Keratinocyte (primary cell): ENCODE data around the gene SRXN1. TPM values are rescaled to one million over a fixed set of nuclear protein-coding genes. Genes with fewer than 3 reads are reported as not detected.

ENCODE experiments used
- DNase-seq: peaks from one replicate; pipeline ENCODE4 v3.0.0-alpha.2; 2011; ENCODE audit warnings: low read depth, missing footprints, low spot score
- FAIRE-seq: peaks from 2 replicates; lab custom pipeline; 2011; peaks lifted over from hg19 to GRCh38; lab: Jason Lieb, UNC
- H2AFZ ChIP-seq: 2 replicates; pipeline ENCODE4 v1.6.0; 2012; ENCODE audit warnings: low read length, control low read depth, inconsistent platforms; ENCODE audit not compliant: control insufficient read depth
- H3K27ac ChIP-seq: 2 replicates; pipeline ENCODE4 v1.5.1; 2011; ENCODE audit warnings: low read length; ENCODE audit not compliant: control insufficient read depth, insufficient read depth
- H3K27me3 ChIP-seq: 3 replicates; pipeline ENCODE4 v1.6.0; 2011; ENCODE audit warnings: low read length; ENCODE audit not compliant: control insufficient read depth, insufficient read depth; ENCODE audit errors: extremely low read depth
- H3K36me3 ChIP-seq, 2 experiments: 2 replicates in 1 of 2; 3 replicates in 1 of 2; pipeline ENCODE4 v1.5.1; 2011; ENCODE audit warnings: low read length in 2 of 2, mild to moderate bottlenecking in 1 of 2; ENCODE audit not compliant: control insufficient read depth in 2 of 2, insufficient read depth in 2 of 2; ENCODE audit errors: extremely low read depth in 1 of 2
- H3K4me1 ChIP-seq: 3 replicates; pipeline ENCODE4 v1.5.1; 2011; ENCODE audit warnings: low read length; ENCODE audit not compliant: control insufficient read depth, insufficient read depth; ENCODE audit errors: extremely low read depth
- H3K4me2 ChIP-seq: 3 replicates; pipeline ENCODE4 v1.6.0; 2011; ENCODE audit warnings: low read depth, low read length; ENCODE audit not compliant: control insufficient read depth, insufficient read depth; ENCODE audit errors: extremely low read depth
- H3K4me3 ChIP-seq, 3 experiments: fragments of 200-600 bp in 1 of 3; sonication (generic) in 1 of 3; 2 replicates in 2 of 3; 3 replicates in 1 of 3; pipeline ENCODE4 v1.5.1; 2011 to 2016; ENCODE audit warnings: low read length in 3 of 3, mild to moderate bottlenecking in 3 of 3, control low read depth in 2 of 3, inconsistent platforms in 1 of 3, low read depth in 1 of 3, mixed read lengths in 1 of 3, mixed run types in 1 of 3, moderate library complexity in 1 of 3; ENCODE audit not compliant: control insufficient read depth in 2 of 3, insufficient read depth in 2 of 3; ENCODE audit errors: extremely low read depth in 1 of 3
- H3K79me2 ChIP-seq: 2 replicates; pipeline ENCODE4 v1.6.0; 2012; ENCODE audit warnings: low read length; ENCODE audit not compliant: control insufficient read depth, insufficient read depth
- H3K9ac ChIP-seq: 3 replicates; pipeline ENCODE4 v1.6.0; 2011; ENCODE audit warnings: low read length; ENCODE audit not compliant: control insufficient read depth, insufficient read depth; ENCODE audit errors: extremely low read depth
- H3K9me1 ChIP-seq: 3 replicates; pipeline ENCODE4 v1.6.0; 2011; ENCODE audit warnings: low read length; ENCODE audit not compliant: control insufficient read depth, insufficient read depth; ENCODE audit errors: extremely low read depth
- H3K9me3 ChIP-seq: 2 replicates; pipeline ENCODE4 v1.5.1; 2012; ENCODE audit warnings: low read depth, low read length; ENCODE audit not compliant: control insufficient read depth
- H4K20me1 ChIP-seq: 3 replicates; pipeline ENCODE4 v1.6.0; 2011; ENCODE audit warnings: low read length; ENCODE audit not compliant: control insufficient read depth, insufficient read depth; ENCODE audit errors: extremely low read depth
- EZH2 ChIP-seq: IDR thresholded peaks from one replicate; pipeline ENCODE4 v1.6.1; 2012; ENCODE audit warnings: inconsistent platforms, mild to moderate bottlenecking, low read length, moderate library complexity
- dilution Hi-C: fragments of 300-500 bp; cut with MboI; formaldehyde crosslinking; loops from one replicate; pipeline ENCODE4 v1.7.0; 2020; ENCODE audit warnings: low sequenced_read_pairs; ENCODE audit not compliant: extremely low pct_ligation_motif_present
- polyA plus RNA-seq, 5 experiments: library from polyadenylated mRNA; depleted of rRNA in 3 of 5; stranded (reverse) in 3 of 5; stranded (forward) in 1 of 5; unstranded in 1 of 5; fragments of >200 nt; gene quantifications; 1 replicate in 1 of 5; 2 replicates in 3 of 5; 3 replicates in 1 of 5; pipeline versions ENCODE4 v1.2.1 to v1.2.3, GENCODE V29; 2011 to 2012; ENCODE audit warnings: missing spikeins in 2 of 5, low read depth in 1 of 5, low replicate concordance in 1 of 5
- TF ChIP-seq, protein P1 (sequence below), 3 experiments: IDR thresholded peaks in 1 of 3; conservative IDR thresholded peaks in 1 of 3; optimal IDR thresholded peaks in 1 of 3; 2 replicates in 2 of 3; 3 replicates in 1 of 3; pipeline versions ENCODE3 to v1.5.1; 2011; ENCODE audit warnings: low read length in 3 of 3, mild to moderate bottlenecking in 3 of 3, moderate library complexity in 2 of 3, control low read depth in 1 of 3, inconsistent platforms in 1 of 3; ENCODE audit not compliant: insufficient read depth in 2 of 3; ENCODE audit errors: extremely low read depth in 1 of 3

The SRXN1 gene
- polyA plus RNA-seq, 1 donor (not counting 4 experiments of a cell fraction or from before 2014, with no cell fraction given) = 51.7 TPM

DNA sequence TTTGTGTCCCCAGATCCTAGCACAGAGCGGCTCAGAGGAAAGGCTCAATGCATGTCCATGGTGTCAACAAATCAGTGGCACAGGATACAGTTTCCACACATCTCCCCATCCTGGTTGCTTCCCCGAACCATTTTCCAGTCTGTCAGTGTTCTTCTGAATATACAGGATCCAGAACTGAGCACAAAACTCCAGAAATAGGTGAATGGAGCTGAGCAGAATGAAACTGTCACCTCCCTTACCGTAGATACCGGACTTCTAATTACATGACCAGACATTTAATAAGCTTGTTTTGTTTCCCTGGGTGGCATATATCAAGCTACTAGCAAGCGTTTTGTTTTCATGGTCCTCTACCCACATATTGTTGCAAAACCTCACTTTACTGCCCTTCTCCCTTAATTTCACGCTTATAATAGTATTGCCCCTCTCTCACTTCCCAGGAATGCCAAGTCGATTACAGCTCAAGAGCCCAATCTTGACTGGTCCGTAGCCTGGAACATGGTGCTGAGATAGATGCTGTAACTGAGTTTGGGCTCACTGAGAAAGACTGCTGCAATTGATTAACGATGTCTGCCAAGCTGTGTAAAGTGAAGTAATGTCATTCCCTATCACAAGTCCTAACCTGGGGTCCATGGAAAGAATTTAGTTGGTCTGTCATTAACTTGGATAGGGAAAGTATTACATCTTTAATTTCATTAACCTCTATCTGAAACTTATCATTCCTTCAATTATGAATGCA is 34.6 kb upstream of the SRXN1 start:
- H3K36me3 ChIP-seq = no peaks in the 10 kb centered on the region
- H2AFZ ChIP-seq = no peak overlapping the region
- DNase-seq (no peak), FAIRE-seq (no peak)
- TF ChIP-seq EZH2 = no peak
- TF ChIP-seq, protein P1, sequence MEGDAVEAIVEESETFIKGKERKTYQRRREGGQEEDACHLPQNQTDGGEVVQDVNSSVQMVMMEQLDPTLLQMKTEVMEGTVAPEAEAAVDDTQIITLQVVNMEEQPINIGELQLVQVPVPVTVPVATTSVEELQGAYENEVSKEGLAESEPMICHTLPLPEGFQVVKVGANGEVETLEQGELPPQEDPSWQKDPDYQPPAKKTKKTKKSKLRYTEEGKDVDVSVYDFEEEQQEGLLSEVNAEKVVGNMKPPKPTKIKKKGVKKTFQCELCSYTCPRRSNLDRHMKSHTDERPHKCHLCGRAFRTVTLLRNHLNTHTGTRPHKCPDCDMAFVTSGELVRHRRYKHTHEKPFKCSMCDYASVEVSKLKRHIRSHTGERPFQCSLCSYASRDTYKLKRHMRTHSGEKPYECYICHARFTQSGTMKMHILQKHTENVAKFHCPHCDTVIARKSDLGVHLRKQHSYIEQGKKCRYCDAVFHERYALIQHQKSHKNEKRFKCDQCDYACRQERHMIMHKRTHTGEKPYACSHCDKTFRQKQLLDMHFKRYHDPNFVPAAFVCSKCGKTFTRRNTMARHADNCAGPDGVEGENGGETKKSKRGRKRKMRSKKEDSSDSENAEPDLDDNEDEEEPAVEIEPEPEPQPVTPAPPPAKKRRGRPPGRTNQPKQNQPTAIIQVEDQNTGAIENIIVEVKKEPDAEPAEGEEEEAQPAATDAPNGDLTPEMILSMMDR (optimal IDR thresholded peaks at IDR 0.05 in 1 of 3, IDR thresholded peaks at IDR 0.05 in 1 of 3, conservative IDR thresholded peaks at IDR 0.05 in 1 of 3; ENCODE audit: extremely low read depth in 1 of 3, insufficient read depth in 2 of 3, low read length in 3 of 3) = no peak
- H3K27ac ChIP-seq = no peak overlapping the region
- dilution Hi-C loops = no loop called here
- no peaks in the 10 kb centered on the region for H3K9me3 ChIP-seq
- H3K9me1 ChIP-seq = no peaks in the 10 kb centered on the region
- H3K4me3 ChIP-seq = no peak overlapping the region
- no peak overlapping the region for H3K4me2 ChIP-seq
- peaks cover 9% of the 10 kb centered on the region for H3K27me3 ChIP-seq
- H4K20me1 ChIP-seq = no peaks in the 10 kb centered on the region
- H3K9ac ChIP-seq = no peak overlapping the region
- no peaks in the 10 kb centered on the region for H3K79me2 ChIP-seq
- H3K4me1 ChIP-seq = no peaks in the 10 kb centered on the region

GRCh38 chr20:684676-685319 is 31.8 kb upstream of the SRXN1 start:
- no peak for FAIRE-seq
- no peak for DNase-seq
- Histone ChIP-seq H3K27ac (no peak overlapping the region), H3K9ac (no peak overlapping the region), H3K4me3 (no peak overlapping the region), H4K20me1 (no peaks in the 10 kb centered on the region), H3K9me1 (no peaks in the 10 kb centered on the region), H3K79me2 (no peaks in the 10 kb centered on the region), H3K4me2 (no peak overlapping the region), H3K4me1 (no peaks in the 10 kb centered on the region), H3K27me3 (peaks cover 15% of the 10 kb centered on the region), H2AFZ (no peak overlapping the region), H3K36me3 (no peaks in the 10 kb centered on the region), H3K9me3 (no peaks in the 10 kb centered on the region)
- no peak for TF ChIP-seq EZH2
- TF ChIP-seq, protein P1 (optimal IDR thresholded peaks at IDR 0.05 in 1 of 3, IDR thresholded peaks at IDR 0.05 in 1 of 3, conservative IDR thresholded peaks at IDR 0.05 in 1 of 3; ENCODE audit: extremely low read depth in 1 of 3, insufficient read depth in 2 of 3, low read length in 3 of 3) = no peak
- dilution Hi-C loops = no loop called here
